NCI-H526 (cell line): ENCODE measurements around the gene NTRK3.

Experiments
- DNase-seq, 2 experiments: peaks; one replicate each; lab custom pipeline; 2025; lab: John Stamatoyannopoulos, UW

NTRK3 gene

GRCh38 chr15:88230823-88231222 lies 25.7 kb downstream of the NTRK3 start:
- DNase-seq, result no peak

GRCh38 chr15:88225461-88225860 lies 31.1 kb downstream of the NTRK3 start:
- DNase-seq, result no peak

GRCh38 chr15:88223084-88223483 lies 33.5 kb downstream of the NTRK3 start:
- DNase-seq, result no peak

GRCh38 chr15:88221836-88222235 lies 34.7 kb downstream of the NTRK3 start:
- DNase-seq, result no peak

- no peak for DNase-seq
Observed at GRCh38 chr15:88220443-88221335, 35.9 kb downstream of the NTRK3 start.

GRCh38 chr15:88219623-88220022 lies 36.9 kb downstream of the NTRK3 start:
- DNase-seq, result no peak

- DNase-seq, result no peak
Observed at GRCh38 chr15:88218557-88219221, 37.9 kb downstream of the NTRK3 start.

- DNase-seq, result no peak
Observed at GRCh38 chr15:88215066-88215648, 41.4 kb downstream of the NTRK3 start.

GRCh38 chr15:88209111-88209510 lies 47.4 kb downstream of the NTRK3 start:
- DNase-seq, result no peak

GRCh38 chr15:88208396-88208795 lies 48.1 kb downstream of the NTRK3 start:
- peak; percentile 93 to 94 for DNase-seq

- no peak for DNase-seq
Observed at GRCh38 chr15:88207565-88207964, 49.0 kb downstream of the NTRK3 start.

GRCh38 chr15:88204584-88204983 lies 52.0 kb downstream of the NTRK3 start:
- no peak for DNase-seq

GRCh38 chr15:88202231-88202630 lies 54.3 kb downstream of the NTRK3 start:
- DNase-seq, result no peak

GRCh38 chr15:88201207-88201606 lies 55.3 kb downstream of the NTRK3 start:
- DNase-seq, result no peak

- no peak for DNase-seq
Observed at GRCh38 chr15:88196961-88197360, 59.6 kb downstream of the NTRK3 start.

- DNase-seq, result no peak
Observed at GRCh38 chr15:88194162-88194561, 62.4 kb downstream of the NTRK3 start.

- DNase-seq, result peak in 1 of 2 experiments; percentile 30
Observed at GRCh38 chr15:88193415-88193814, 63.1 kb downstream of the NTRK3 start.

- no peak for DNase-seq
Observed at GRCh38 chr15:88191812-88192165, 64.8 kb downstream of the NTRK3 start.

GRCh38 chr15:88190232-88190631 lies 66.3 kb downstream of the NTRK3 start:
- no peak for DNase-seq

- no peak for DNase-seq
Observed at GRCh38 chr15:88188300-88188699, 68.2 kb downstream of the NTRK3 start.

GRCh38 chr15:88187195-88187594 lies 69.3 kb downstream of the NTRK3 start:
- DNase-seq, result no peak

GRCh38 chr15:88185584-88185983 lies 71.0 kb downstream of the NTRK3 start:
- DNase-seq, result no peak

- no peak for DNase-seq
Observed at GRCh38 chr15:88181613-88182012, 74.9 kb downstream of the NTRK3 start.
